ENCODE results near the gene SELENOT. TPM values are rescaled to one million over a fixed set of nuclear protein-coding genes. Genes with fewer than 3 reads are reported as not detected.
A peak's percentile ranks its signal among the peaks of the same experiment; 100 is the strongest.
"Not testable (repeated sequence)": the region's sequence is repeated elsewhere in the genome, so short reads cannot be mapped to it uniquely, and the experiment has no call there.

SELENOT gene, protein sequence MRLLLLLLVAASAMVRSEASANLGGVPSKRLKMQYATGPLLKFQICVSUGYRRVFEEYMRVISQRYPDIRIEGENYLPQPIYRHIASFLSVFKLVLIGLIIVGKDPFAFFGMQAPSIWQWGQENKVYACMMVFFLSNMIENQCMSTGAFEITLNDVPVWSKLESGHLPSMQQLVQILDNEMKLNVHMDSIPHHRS
- 10 to 100 TPM in 11 of 12 donors, not detected in 1; 41.9 to 67.8 (median 57.4) TPM for polyA plus RNA-seq (ENCODE audit: insufficient read length in 12 of 12)
- long read RNA-seq, donor 1, transcript SELENOT-201 (2 exons, 585 nt), result minor isoform, 5 of 68 reads
- long read RNA-seq, donor 1, transcript SELENOT-202 (6 exons, 3,469 nt), result major isoform, 39 of 68 reads
- long read RNA-seq, donor 1, partial matches to known transcripts, result 24 of 68 reads
- long read RNA-seq, donor 1, other reads (novel, unspliced or antisense), result 0 of 68 reads
- long read RNA-seq, donor 2, transcript SELENOT-202 (6 exons, 3,469 nt), result major isoform, 37 of 38 reads
- long read RNA-seq, donor 2, partial matches to known transcripts, result 0 of 38 reads
- long read RNA-seq, donor 2, other reads (novel, unspliced or antisense), result 0 of 38 reads
- long read RNA-seq, donor 3, transcript SELENOT-202 (6 exons, 3,469 nt), result major isoform, 19 of 20 reads
- long read RNA-seq, donor 3, partial matches to known transcripts, result 0 of 20 reads
- long read RNA-seq, donor 3, other reads (novel, unspliced or antisense), result 0 of 20 reads
- long read RNA-seq, donor 4, transcript SELENOT-202 (6 exons, 3,469 nt), result major isoform, 13 of 14 reads
- long read RNA-seq, donor 4, partial matches to known transcripts, result 0 of 14 reads
- long read RNA-seq, donor 4, other reads (novel, unspliced or antisense), result 0 of 14 reads
- long read RNA-seq, donor 5, transcript SELENOT-202 (6 exons, 3,469 nt), result major isoform, 30 of 33 reads
- long read RNA-seq, donor 5, partial matches to known transcripts, result 0 of 33 reads
- long read RNA-seq, donor 5, other reads (novel, unspliced or antisense), result 0 of 33 reads
- long read RNA-seq, donor 6, transcript SELENOT-202 (6 exons, 3,469 nt), result major isoform, 15 of 18 reads
- long read RNA-seq, donor 6, partial matches to known transcripts, result 0 of 18 reads
- long read RNA-seq, donor 6, other reads (novel, unspliced or antisense), result 0 of 18 reads
- long read RNA-seq, donor 7, transcript SELENOT-202 (6 exons, 3,469 nt), result major isoform, 16 of 20 reads
- long read RNA-seq, donor 7, partial matches to known transcripts, result 0 of 20 reads
- long read RNA-seq, donor 7, other reads (novel, unspliced or antisense), result 0 of 20 reads
- long read RNA-seq, donor 8, transcript SELENOT-202 (6 exons, 3,469 nt), result major isoform, 27 of 32 reads
- long read RNA-seq, donor 8, partial matches to known transcripts, result 5 of 32 reads
- long read RNA-seq, donor 8, other reads (novel, unspliced or antisense), result 0 of 32 reads
- long read RNA-seq, donor 9, transcript SELENOT-202 (6 exons, 3,469 nt), result major isoform, 13 of 15 reads
- long read RNA-seq, donor 9, partial matches to known transcripts, result 0 of 15 reads
- long read RNA-seq, donor 9, other reads (novel, unspliced or antisense), result 0 of 15 reads
- long read RNA-seq, donor 10, transcript SELENOT-202 (6 exons, 3,469 nt), result major isoform, 31 of 34 reads
- long read RNA-seq, donor 10, partial matches to known transcripts, result 0 of 34 reads
- long read RNA-seq, donor 10, other reads (novel, unspliced or antisense), result 0 of 34 reads
- long read RNA-seq, donor 11, transcript SELENOT-202 (6 exons, 3,469 nt), result major isoform, 30 of 39 reads
- long read RNA-seq, donor 11, partial matches to known transcripts, result 6 of 39 reads
- long read RNA-seq, donor 11, other reads (novel, unspliced or antisense), result 0 of 39 reads

GRCh38 chr3:150603153-150603979, at the start of gene SELENOT:
Gene SELENOT (plus strand): TSS chr3:150603321. CDS start chr3:150603363, 42 bp downstream.
- peak; percentile 99 for DNase-seq

- DNase-seq, result no peak
Measured at GRCh38 chr3:150555859-150556436, 47.2 kb upstream of the SELENOT start.

GRCh38 chr3:150556792-150557191, 46.3 kb upstream of the SELENOT start:
- DNase-seq, result no peak

DNA sequence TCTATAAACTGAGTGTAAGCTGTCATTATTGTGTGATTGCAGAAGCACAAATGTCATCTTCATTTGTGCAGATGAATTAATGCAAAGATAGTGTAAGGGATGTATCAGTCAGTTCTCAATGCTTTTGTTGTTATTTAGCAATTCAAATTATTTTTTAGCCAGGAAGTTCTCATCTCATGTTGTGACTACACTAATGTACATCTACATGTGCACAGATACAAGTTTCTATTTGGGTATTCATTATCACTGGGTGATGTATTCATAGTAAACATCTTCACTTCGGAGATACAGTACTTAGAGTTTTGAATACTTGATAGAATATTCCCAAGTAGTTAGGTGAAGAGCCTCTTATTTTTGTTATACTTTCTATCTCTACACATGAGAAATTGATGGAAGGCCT, 45.4 kb upstream of the SELENOT start:
- DNase-seq, result no peak

DNA sequence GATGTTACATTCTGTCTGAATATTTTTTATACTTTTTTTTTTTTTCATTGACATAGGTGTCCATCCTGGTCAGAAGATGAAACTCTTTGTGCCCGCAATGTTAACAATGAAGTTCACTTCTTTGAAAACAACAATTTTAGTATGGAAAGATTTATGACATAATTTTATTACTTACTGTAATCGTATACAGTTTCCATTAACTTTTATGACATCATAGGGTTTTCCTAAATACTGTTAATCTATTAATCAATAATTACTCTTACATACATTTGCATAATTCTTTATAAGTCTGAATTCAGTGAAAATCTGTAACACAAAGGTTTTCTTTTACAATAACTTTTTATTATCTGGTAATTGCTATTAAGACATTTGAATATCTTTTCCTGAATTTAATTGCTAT, 38.9 kb upstream of the SELENOT start:
- DNase-seq, result no peak

DNA sequence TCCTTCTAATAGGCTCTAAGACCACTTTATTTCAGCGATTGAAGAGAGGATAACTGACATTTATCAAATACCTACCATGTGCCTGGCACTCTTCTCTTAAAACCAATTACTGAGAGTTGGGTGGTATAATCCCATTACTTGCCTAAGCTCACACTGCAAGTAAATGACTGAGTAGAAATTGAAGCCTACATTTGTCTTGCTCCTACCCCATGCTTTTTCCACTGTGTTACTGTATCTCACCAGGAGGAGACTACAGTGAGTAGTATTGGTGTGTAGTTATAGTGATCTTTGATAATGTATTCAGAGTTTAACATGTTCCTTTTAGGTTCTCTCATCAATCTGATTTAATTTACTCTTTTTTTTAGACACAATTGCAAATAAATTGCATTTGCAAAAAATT, 35.8 kb upstream of the SELENOT start:
- DNase-seq, result no peak

DNA sequence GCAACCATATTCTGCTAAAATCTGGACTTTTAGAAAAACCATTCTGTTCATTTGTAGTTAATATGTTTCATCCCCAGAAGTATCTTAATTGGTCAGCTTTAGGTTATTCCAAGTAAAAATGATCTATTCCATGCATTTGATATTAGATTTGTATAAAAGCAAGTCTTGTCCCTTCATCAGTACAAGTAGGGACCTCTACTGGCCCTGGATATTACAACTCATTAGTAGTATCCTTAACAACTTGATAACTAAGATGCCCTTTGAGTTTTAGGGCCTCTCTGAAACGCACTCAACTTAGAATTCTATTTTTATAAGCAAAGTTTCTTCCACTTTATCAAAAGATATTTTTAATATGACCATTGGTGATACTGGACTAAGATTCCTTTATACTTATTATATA, 25.3 kb upstream of the SELENOT start:
- DNase-seq, result no peak

DNA sequence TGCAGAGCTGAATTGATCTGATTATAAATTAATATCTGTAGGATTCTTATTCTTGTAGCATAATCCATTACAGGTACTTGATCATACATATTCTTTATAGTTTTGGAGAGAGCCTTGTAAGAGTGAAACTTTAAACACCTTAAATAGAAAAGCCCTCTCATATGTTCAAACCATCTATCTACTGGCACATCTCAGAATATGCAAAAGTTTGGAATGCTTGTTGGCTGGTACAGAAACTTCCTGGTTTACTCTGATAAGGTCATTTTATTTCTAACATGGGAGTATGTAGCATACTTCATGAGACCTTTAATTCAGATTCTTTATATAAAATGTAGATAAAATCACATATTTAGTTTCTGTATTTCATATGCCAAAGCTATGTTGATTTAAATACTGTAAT, 21.9 kb upstream of the SELENOT start:
- no peak for DNase-seq

GRCh38 chr3:150582620-150583019, 20.5 kb upstream of the SELENOT start:
- no peak for DNase-seq

DNA sequence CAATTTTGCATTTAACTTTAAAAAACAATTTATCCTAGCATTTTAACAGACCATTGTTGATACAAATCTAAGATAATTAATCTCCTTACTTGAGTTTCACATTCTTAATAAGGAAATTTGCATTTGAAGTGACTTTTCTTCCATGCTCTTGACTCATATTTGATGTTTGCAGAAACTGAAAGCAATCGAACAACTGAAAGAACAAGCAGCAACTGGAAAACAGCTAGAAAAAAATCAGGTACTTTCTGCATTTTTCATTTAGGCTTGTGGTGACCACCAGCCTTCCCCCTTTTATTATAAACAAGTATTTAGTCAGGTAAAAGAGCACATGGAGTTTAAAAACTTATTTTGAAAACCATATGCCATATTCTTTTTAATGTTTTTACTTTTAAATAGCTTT, 20.1 kb upstream of the SELENOT start:
- DNase-seq, result no peak

DNA sequence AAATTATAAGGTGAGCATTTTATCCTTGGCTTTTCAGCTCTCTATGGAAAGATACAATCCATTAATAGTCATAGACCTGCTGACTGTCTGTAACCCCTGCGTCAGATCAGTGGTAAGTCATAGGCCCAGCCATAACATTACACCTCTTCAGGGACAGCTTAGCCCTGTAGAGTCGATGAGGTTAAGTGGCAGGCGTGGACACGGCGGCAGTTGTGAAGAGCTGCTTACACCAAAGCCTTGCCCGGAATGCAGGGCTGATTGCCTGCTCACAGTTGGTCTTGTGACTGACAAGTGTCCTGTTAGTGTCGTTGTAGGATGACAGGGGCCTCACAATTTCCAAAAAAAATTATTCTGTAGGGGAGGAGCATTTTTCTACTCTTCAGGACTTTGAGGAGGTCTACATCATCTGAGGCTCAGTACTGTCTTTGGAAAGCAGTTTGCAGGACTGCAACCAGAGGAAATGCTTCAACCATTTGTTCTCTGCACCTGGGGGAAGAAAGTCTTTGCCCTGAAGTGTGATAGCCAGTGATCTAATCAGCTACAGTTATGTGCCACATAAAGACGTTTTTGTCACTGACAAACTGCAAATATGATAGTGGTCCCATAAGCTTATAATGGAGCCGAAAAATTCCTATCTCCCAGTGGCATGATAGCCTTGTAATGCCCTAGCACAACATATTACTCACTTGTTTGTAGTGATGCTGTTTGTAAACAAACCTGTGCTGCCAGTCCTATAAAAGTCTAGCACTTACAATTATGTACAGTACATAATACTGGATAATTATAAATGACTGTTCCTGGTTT, 14.9 kb upstream of the SELENOT start:
- no peak for DNase-seq

DNA sequence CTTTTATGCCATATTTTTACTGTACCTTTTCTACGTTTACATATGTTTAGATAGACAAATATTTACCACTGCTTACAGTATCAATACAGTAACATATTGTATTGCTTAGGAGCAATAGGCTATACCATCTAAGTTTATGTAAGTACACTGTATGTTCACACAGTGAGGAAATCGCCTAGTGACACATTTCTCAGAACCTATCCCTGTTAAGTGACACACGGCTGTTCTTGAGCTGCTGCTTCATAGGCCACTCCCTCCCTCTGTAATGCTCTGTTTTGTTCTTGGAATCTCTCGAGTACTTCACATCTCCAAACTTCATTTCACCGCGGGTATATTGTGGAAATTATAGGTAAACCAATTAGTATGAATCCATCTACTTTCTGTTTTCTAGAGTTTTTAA, 13.4 kb upstream of the SELENOT start:
- DNase-seq, result no peak

DNA sequence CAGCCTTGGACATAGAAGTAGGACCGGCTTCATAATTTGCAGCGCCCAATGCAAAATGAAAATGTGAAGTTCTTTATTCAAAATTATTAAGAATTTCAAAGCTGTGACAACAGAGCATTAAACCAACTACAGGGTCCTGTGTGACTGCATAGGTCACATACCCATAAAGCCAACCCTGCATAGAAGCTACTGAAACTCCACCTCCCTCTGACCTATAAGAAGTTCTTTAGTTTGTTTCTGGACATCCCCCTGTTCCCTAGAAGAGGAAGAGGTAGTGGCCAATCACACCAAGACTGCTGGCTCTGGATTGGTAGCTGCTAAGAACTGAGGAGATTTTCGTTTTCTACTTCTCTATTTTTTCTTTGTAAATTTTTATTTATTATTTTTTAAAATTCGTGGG, 9.0 kb upstream of the SELENOT start:
- DNase-seq, result no peak

DNA sequence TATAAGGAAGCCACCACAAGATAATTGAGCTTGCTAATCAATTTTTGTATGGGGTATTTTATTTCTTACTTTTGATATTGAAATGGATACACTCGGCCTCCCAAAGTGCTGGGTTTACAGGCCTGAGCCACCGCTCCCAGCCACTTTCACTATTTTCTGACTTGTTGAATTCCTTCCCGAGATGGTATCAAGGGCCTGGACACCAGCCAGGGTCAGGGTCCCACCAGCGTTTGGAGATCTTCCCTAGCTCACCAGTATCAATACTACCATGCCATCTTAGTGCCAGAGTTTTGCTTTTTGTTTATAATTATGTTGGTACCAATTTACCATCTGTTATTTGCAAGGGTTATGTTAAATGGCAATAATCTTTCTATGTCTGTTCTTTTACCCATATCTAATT, 5.5 kb upstream of the SELENOT start:
- DNase-seq, result no peak

DNA sequence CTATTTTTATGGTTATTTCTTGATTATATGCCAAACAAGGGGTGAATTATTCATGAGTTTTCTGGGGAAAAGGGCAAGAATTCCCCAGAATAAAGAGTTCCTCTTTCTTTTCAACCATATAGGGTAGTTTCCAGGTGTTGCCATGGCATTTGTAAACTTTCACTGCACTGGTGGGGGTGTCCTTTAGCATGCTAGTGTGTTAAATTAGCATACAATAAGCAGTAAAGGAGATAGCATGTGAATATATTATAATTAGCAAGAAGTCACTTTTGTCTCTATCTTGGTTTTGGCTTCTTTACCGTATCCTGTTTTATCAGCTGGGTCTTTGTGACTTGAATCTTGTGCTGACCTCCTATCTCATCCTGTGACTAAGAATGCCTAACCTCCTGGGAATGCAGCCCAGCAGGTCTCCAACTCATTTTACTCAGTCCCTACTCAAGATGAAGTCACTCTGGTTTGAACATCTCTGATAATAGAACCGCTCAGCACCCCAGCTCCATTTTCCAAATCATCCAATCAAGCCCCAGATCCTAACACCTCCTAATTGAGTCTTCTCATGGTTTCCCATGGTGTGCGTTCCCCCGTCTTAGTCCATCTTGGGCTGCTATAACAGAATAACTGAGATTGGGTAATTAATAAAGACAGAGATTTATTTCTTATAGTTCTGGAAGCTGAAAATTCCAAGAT, 3.4 kb upstream of the SELENOT start:
- no peak for DNase-seq

- DNase-seq, result not testable (repeated sequence)
Measured at GRCh38 chr3:150600647-150601530, 2.2 kb upstream of the SELENOT start.
